ENCODE data around the gene VAT1L.

DNA sequence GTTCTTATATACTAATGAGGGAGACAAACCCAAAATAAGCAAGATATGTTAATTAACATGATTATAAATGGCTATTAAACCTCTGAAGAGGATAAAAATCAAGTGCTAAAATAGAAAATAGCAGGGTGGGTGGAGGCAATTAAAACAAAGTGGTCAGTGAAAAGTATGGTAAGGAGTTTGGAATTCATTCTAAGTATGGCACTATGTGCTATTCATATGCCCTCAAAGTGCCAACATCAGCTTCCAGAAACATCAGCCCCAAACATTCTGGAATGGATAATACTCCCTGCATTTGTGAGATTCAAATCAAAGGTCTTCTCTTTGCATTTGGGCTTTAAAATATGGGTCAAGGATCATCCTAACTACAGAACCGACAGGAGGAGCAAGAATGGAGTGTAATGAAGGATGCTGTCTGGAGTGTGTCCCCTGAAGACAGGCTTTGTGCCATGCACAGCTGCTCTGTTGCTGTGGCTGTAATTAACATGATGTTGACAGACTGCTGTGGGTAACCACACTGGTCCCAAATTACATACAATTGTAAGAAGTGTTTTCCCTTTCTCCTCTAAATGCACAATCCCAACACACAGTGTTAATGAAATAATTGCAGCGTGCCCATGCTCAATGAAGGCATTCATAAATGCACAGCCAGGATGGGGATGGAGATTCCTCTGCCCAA lies 93.1 kb downstream of the VAT1L start:
- TF ChIP-seq, protein P1, sequence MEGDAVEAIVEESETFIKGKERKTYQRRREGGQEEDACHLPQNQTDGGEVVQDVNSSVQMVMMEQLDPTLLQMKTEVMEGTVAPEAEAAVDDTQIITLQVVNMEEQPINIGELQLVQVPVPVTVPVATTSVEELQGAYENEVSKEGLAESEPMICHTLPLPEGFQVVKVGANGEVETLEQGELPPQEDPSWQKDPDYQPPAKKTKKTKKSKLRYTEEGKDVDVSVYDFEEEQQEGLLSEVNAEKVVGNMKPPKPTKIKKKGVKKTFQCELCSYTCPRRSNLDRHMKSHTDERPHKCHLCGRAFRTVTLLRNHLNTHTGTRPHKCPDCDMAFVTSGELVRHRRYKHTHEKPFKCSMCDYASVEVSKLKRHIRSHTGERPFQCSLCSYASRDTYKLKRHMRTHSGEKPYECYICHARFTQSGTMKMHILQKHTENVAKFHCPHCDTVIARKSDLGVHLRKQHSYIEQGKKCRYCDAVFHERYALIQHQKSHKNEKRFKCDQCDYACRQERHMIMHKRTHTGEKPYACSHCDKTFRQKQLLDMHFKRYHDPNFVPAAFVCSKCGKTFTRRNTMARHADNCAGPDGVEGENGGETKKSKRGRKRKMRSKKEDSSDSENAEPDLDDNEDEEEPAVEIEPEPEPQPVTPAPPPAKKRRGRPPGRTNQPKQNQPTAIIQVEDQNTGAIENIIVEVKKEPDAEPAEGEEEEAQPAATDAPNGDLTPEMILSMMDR (IDR thresholded peaks at IDR 0.05 in 8 of 11, conservative IDR thresholded peaks at IDR 0.05 in 3 of 11), result no peak
- TF ChIP-seq POLR2A (IDR thresholded peaks at IDR 0.05) (no peak), POLR2AphosphoS5 (IDR thresholded peaks at IDR 0.05) (no peak)

Data from spleen (tissue), 7 donors.